ENCODE data around the gene PPIP5K2.
"Not testable (repeated sequence)": the region's sequence is repeated elsewhere in the genome, so short reads cannot be mapped to it uniquely, and the experiment has no call there.

PPIP5K2 gene

DNA sequence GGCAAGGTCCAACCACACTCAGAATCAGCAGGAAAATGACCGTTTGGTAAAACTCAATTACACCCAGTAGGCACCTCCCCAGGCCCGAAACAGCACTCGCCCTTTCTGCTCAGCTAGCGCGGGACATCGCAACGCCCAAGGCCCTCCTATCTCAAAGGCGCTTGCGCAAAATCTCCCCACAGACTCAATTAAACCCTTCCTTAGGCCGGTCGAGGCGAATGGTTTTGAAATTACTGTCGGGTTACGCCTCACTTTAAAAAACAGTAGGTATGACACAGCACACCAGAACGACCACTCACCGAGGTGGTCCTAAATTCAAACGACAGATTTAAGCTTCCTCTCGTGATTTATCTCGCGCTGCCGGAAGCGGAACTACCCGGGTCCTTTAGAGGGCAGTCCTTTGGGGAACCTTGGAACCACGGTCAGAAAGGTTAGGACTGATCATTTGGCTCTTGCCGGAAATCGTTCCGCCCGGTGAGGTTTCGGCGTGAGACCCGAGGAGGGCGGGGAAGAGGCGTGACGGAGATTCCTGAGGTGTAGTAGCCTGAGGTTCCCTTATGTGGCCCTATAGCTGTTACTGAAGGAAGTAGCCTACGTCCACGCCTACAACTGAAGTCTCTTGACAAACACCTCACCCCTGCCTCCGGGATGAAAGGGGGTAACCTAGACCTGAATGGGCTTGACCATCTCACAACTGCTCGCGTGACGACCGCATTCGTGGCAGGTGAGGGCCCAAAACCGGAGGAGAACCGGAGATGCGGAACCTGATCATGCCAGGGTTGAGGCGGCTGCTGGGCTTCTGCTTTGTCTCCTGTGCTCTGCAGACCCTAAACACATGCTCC, at the start of gene PPIP5K2, which contains the start of gene GIN1:
TSS of gene PPIP5K2 (plus strand) at position 537 of the 842 bp plus-strand sequence. CDS start 9,289 bp downstream, outside the sequence.
TSS of gene GIN1 (minus strand) at position 374 of the 842 bp plus-strand sequence. CDS start 11,431 bp downstream, outside the sequence.
- in situ Hi-C loops (cut with MboI; ENCODE audit: low sequenced_read_pairs) = no loop called here

DNA sequence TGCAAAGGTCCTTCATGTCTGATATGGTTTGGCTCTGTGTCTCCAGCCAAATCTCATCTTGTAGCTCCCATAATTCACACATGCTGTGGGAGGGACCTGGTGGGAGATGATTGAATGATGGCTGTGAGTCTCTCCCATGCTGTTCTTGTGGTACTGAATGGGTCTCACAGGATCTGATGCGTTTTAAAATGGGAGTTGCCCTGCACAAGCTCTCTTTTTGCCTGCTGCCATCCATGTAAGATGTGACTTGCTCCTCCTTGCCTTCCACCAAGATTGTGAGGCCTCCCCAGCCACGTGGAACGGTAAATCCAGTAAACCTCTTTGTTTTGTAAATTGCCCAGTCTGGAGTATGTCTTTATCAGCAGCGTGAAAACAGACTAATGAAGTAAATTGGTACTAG, 46.6 kb upstream of the PPIP5K2 start:
- in situ Hi-C loops (cut with MboI; ENCODE audit: low sequenced_read_pairs) = not testable (repeated sequence)

DNA sequence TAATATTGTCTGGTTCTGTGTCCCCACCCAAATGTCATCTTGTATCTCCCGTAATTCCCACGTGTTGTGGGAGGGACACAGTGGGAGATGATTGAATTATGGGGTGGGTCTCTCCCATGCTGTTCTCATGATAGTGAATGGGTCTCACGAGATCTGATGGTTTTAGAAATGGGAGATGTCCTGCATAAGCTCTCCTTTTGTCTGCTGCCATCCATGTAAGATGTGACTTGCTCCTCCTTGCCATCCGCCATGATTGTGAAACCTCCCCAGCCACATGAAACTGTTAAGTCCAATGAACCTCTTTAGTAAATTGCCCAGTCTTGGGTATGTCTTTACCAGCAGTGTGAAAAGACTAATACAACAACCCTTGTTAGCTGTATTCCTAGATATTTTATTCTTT, 44.7 kb upstream of the PPIP5K2 start:
- in situ Hi-C loops (cut with MboI; ENCODE audit: low sequenced_read_pairs) = no loop called here

DNA sequence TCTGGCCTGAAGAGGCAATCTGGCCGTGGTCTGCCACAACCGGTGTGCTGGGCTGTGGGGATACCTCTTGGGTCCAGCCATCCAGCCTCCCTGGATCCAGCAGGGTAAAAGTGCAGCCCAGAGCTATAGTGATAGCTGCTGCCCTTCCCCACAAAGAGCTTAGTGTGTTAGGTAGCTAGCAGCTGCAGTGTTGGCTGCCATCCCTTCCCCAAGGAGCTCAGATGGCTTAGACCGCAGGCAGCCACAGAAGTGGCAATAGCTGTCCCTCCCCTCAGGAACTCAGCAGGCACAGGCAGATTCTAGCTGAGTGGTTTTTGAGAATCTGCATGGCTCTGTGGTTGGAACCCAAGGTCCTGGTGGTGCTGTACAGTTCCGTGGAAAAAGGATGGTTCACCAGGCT, 40.3 kb upstream of the PPIP5K2 start:
- in situ Hi-C loops (cut with MboI; ENCODE audit: low sequenced_read_pairs) = no loop called here

DNA sequence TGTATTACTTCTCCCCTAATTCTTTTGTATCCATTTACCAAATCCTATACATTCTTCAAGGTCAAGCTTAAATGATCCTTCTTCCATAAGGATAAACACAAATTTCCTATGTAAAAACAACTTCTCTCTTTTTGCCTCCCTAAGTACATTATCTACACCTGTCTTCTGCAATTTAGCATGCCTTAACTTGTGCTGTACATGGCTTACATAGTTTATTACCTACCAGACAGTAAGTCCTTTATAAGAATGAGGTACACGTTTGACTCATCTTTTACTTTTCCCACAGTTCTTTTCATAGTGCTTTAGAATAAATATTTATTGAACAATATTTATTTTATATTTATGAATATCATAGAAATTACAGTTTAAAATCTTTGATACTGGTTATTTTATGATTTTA, 33.6 kb upstream of the PPIP5K2 start:
- in situ Hi-C loops (cut with MboI; ENCODE audit: low sequenced_read_pairs) = no loop called here

DNA sequence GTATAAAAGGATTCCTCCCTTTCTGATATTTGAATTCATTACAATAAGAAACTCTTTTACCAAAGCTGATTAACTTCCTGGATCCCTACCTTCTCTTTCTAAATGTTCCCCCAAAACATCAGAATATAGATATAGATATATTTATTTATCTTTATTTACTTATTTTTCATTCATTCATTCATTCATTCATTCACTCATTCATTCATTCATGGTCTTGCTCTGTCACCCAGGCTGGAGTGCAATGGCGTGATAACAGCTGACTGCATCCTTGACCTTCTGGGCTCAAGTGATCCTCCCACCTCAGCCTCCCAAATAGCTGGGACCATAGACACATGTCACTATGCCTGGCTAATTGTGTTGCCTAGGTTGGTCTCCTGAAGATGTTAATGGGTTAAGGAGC, 30.8 kb upstream of the PPIP5K2 start:
- in situ Hi-C loops (cut with MboI; ENCODE audit: low sequenced_read_pairs) = no loop called here

DNA sequence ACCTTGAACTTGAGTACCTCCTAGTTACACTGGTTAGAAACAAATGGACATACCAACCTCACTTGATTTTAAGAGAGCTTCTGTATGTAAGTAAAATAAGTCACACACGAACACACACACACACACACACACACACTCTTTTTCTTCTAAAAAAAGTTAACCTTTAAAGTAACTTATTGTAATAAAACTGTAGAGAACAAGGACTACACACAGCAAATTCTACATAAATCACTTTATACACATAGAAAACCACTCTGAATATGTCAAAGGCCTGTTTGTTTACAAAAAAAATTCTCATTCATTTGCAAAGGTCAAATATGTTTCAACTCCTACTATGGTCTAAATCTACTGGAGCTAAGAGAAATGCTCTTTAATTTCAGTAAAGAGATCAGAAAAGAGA, 29.3 kb upstream of the PPIP5K2 start:
- in situ Hi-C loops (cut with MboI; ENCODE audit: low sequenced_read_pairs) = no loop called here

DNA sequence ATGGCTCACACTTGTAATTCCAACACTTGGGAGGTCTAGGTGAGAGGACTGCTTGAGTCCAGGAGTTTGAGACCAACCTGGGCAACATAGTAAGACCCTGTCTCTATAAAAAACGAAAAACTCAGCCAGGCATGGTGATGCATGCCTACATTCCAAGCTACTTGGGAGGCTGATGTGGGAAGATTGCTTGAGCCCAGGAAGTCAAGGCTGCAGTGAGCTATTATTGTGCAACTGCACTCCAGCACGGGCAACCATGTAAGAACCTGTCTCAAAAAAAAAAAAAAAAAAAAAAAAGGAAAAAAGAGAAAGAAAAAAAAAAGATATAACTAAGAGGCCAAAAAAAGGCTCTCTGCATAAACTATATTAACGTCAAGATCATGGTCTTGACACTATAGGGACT, 27.4 kb upstream of the PPIP5K2 start:
- in situ Hi-C loops (cut with MboI; ENCODE audit: low sequenced_read_pairs) = no loop called here

DNA sequence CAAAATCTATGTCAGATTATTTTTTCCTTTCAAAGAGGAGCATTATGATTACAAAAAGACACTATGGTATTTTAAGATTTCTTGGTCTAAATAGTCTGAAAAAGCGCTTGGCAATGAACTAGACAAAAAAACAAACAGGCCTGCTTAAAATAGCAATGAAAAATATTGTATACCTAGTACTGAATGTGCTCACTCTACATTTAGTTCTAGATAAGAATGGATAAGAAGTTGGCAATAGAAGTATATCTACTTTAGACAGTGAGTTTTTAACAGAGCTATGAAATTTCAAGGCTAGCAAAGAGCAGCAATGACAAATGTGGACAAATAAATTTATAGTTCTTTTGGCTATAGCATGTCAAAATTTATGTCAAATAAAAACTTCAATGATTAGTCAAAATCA, 26.4 kb upstream of the PPIP5K2 start:
- in situ Hi-C loops (cut with MboI; ENCODE audit: low sequenced_read_pairs) = no loop called here

DNA sequence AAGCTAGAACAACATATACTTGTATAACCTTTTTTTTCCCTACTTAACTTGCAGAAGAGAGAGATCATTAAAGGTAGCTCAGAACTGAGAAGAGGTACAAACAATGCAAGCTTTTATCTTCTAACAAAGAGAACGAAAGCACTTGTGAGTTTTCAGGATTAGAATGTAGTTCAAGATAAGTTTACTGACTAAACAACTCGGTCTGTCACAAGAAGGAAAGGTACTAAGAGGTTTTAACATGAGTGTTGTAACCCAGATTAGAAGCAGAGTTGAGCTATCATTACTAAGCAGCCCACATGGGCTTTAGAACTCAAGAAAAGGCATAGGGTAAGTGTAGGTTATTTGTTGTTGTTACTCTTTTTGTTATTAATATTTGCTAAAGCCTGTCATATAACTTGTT, 25.4 kb upstream of the PPIP5K2 start:
- in situ Hi-C loops (cut with MboI; ENCODE audit: low sequenced_read_pairs) = no loop called here

DNA sequence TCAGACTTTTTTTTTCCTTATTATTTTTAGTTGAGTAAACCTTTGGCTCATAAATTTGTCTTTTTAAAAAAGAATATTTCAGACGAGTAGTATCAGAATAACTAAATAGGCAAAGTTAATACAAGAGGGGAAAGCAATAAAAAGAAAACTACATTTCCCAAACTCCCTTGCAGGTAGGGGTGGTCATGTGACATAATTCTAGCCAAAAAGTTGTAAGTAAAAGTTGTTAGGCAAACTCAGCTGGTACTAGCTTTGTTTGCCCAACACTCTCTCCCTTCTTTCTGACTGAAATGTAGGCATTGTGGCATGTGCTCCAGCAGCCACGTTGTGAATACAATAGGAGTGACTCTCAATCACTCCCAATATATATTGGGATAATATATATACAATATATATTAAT, 21.1 kb upstream of the PPIP5K2 start:
- in situ Hi-C loops (cut with MboI; ENCODE audit: low sequenced_read_pairs) = no loop called here

DNA sequence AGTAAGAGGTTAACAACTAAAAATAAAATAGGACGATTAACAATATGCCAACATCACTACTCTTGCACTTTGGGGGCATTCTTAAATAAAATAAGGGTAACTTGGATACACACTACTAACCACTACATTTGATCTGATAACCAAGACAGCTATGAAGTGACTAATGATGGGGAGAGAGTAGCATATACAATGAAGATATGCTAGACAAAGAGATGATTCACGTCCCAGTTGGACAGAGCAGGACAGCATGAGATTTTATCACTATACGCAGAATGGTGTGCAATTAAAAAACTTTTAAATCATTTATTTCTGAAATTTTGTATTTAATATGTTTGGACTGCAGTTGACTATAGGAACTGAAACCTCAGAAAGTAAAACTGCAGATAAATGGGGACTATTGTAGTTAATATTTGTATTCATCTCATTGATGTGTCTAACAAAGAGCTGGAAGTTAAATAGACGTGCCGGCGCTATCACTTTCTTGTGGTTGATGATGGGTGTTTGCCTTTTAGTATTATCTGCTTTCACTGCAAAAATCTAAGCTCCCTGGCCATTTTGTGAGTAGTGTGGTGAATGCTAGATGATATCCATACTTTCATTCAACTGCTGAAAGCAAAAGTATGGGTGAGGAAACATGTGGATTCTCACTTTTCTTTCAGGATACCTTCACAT, 18.9 kb upstream of the PPIP5K2 start:
- in situ Hi-C loops (cut with MboI; ENCODE audit: low sequenced_read_pairs) = no loop called here

DNA sequence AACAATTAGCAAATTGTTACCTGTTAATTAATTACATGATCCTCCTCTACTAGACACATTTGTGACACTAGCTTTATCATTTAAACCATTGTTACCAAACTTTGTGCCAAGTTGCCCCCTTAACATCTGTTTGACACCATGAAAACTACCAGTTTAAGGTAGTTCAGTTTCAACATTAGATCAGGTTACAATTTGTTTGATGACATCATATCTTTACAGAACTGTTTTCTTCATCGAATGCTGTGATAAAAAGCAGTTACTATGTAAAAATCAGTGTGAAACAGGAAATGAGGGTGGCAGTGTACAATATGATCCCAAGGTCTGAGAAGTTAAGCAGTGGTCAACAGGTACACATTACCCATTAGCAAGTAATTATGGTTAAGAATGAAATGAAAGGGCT, 17.9 kb upstream of the PPIP5K2 start:
- in situ Hi-C loops (cut with MboI; ENCODE audit: low sequenced_read_pairs) = no loop called here

DNA sequence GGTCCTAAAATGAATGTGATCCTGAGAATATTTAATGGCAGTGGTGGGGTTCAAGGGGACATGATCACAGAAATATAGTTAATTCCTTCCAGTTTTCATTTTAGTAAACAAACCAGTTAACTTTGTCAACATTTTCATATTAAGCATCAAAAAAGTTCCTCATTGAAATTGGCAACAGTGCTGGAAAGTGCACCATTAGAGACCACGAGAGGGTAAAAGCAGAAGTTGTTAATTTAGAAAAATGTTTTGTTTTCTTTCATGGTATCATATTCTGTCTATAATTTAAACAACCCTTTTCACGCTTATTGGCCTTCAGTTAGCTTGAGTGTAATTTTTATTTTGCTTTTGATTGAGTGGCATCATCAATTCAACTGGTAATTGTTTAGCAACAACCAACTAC, 12.0 kb upstream of the PPIP5K2 start:
- in situ Hi-C loops (cut with MboI; ENCODE audit: low sequenced_read_pairs) = no loop called here

DNA sequence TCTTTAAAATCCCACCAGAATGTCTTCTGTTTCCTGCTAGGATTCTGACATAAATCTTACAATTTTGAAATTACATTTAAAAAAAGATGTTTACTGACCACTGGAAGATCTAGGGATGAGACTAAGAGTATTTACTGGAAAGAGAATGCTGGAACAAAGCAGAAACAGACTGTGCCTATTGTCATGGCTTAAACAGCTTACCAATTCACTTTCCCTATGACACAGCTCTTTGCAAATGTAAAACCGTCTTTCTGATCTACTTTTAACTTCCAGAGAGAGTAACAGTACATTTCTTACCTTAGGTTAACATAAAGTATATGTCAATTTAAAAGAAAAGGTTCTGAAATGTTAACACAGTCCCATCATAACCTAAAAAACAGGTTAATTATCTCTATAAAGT, 10.8 kb upstream of the PPIP5K2 start:
- in situ Hi-C loops (cut with MboI; ENCODE audit: low sequenced_read_pairs) = no loop called here

DNA sequence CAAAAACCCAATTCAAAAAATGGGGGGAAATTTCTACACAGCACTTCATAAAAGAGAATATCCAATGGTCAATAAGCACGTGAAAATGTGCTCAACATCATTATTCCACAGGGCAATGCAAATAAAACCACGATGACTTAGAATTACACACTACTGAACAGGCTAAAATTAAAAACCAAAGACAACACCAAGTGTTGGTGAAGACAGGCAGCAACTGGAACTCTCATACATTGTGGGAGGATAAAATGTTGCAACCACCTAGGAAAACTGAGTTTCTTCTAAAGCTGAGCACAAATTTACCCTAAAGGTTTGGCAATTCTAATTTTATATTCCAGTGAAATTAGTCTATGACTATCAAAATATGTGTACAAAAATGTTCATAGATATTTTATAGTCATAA, 9.7 kb upstream of the PPIP5K2 start:
- in situ Hi-C loops (cut with MboI; ENCODE audit: low sequenced_read_pairs) = no loop called here

DNA sequence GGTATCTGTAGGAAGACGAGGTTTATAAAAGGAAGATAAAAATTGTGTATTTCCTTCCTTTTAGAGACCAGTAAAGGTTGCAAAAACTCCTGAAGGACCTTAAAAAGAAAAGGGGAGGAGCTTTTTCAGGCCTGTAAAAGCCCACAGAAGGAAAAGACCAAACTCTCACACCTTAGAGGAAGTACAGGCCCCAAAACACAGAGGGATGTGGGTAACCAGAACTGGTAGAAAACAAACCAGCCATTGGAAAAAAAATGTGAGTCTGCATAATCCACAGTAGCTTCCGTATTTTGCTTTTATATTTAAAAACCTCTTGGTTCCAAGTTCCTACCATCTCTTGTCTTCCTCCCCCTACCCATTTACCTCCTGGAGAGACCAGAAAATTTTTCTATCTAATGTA, 8.6 kb upstream of the PPIP5K2 start:
- in situ Hi-C loops (cut with MboI; ENCODE audit: low sequenced_read_pairs) = no loop called here

DNA sequence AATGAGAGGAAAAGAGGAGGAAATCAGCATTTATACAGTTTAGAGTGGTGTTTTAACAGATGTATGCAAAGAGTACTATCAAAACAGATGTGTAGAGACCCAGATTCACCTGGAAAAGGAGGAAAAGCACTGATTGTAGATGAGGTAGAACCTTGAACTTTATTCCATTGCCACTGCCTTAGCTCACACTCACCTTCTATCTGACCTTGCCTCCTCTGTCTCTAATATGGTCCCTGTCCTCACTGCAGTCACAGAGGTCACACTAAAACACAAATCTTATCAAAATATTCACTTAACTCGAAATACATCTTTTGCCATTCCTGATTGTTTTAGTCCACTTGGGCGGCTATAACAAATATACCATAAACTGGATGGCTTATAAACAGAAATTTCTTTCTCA, 7.2 kb upstream of the PPIP5K2 start:
- in situ Hi-C loops (cut with MboI; ENCODE audit: low sequenced_read_pairs) = no loop called here

DNA sequence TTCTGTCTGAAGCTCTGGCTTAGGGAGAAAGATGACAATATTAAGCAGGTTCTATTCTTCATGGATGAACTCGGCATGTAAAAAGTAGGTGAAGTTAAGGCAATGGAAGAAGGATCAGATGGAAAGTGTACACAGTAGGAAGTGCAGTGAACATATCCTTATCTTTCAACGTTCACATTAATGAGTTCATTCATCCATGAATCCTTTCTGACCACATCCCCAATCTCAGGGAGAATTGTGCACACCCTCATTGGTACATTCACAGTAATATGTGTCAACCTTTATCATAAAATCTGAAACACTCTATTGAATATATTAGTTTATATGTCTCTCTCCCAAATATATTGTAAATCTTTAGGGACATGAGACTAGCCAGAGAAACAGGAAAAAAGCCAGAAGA, 5.7 kb upstream of the PPIP5K2 start:
- in situ Hi-C loops (cut with MboI; ENCODE audit: low sequenced_read_pairs) = no loop called here

DNA sequence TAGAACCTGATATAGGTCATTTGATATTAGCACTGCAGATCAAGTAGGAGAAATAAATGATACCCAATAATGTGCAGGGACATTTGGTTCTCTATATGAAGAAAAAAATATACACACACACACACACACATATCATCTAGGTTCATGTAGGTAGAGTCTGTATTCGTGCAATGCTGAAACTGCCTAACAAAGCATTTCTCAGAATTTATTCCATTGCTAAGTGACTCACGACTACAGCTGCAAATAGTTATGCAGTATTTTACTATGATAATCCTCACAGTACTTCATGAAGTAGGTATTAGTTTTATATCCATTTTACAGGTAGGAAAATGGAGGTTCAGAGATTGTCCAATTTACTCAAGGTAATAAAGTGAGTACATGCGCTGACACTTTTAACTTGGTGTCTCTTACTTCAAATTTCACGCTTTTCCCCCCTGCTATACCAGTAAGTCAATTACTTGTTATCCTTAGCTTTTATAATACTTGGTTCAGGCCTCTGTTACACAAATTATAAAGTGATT, 2.6 kb upstream of the PPIP5K2 start:
- in situ Hi-C loops (cut with MboI; ENCODE audit: low sequenced_read_pairs) = no loop called here

DNA sequence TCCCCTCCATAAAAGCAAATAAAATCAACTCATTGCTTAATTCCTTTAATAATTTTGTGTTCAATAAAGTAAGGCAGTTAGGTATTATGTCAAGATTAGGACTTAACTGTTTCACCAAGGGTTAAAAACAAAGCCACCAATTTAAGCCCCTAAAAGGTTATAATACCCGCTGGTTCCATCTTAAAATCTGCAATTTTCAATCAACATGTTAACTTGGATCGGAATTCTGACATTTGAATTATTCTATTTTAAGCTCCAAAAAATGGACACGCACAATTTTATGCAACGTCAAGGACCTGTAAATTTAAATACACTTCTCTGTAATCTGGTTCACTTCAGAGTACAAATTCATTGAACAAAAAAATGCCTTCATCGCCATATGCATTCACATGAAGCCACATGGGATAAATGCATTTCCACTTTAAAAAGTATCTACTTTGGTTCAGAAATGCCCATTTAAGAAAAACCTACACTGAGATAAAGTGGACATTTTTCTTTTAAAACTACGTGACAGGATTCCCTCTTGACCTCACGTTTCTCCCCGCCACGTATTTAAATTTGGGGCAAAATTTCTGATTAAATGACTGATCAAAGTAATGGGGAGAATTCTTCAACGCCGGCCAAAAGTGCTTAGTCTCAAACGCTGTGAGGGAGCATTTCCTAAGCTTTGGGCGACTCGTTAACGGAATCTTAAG, 884 bp upstream of the PPIP5K2 start:
- in situ Hi-C loops (cut with MboI; ENCODE audit: low sequenced_read_pairs) = no loop called here
